ENCODE measurements around the gene LYL1. TPM values are rescaled to one million over a fixed set of nuclear protein-coding genes. Genes with fewer than 3 reads are reported as not detected.

Gene LYL1
- total and polyA plus RNA-seq, 9 of the 15 experiments (the other 6 are each of a cell fraction or from before 2014, with no cell fraction given): 1.3 to 266 (median 34.0) TPM

DNA sequence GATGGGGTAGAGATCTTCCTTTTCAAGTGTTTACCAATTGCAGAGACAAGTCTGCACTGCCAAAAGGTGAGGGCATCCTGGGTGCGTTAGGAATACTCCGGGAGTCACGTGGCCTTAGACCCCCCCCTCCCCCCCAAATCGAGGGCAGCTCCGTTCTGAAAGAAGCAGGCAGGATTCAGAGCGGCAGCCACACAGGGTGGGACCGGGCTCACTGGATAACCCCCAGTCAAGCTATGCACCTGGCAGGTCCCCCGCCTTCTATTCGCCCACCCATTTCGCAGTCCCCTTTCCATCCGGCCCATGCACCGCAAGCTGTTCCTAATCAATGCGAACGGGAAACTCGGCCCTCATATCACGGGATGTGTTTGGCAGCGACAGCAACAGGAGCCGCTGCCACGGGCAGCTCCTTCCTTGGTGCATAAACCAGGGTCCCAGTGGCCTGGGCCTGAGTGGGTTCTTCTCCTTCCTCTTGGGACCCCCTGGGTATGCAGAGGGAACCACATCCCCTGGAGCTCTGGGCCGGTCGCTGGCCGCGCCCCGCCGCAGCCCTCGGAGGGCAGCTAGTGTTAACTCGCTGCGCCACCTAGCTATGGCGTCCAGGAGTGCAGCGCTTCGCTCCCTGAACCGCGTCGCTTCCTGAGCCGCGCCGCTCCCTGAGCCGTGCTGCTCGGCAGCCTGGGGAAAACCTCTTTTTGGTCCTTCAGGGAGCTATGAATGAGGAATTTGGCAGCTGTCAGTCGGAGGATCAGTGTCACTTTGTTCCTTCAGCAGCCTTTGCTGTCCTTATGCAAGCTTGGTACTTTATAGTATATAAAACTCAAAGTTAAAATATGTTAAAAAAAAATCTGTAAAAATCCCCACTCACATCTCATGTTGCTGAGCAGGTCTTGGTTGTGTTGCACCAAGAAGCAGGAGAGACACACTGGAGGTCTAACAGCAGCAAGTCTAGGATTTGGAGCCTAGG lies 41.4 kb downstream of the LYL1 start (continued):
- TF ChIP-seq AFF4 (CRISPR knock-in tag; IDR thresholded peaks at IDR 0.05) (0 out of 2 replicates have a peak, but pooled peaks have one; percentile 39), DMBX1 (CRISPR knock-in tag; IDR thresholded peaks at IDR 0.05; ENCODE audit: borderline replicate concordance) (no peak), EP300 (IDR thresholded peaks at IDR 0.05; ENCODE audit: low read length) (no peak), TOE1 (IDR thresholded peaks at IDR 0.05; ENCODE audit: borderline replicate concordance) (peak; percentile 22; the same call in 1 of the 2 replicates), TOE1 (CRISPR knock-in tag; IDR thresholded peaks at IDR 0.05; ENCODE audit: borderline replicate concordance, low read depth) (0 out of 2 replicates have a peak, but pooled peaks have one; percentile 18), ATF1 (CRISPR knock-in tag; IDR thresholded peaks at IDR 0.05) (no peak), ATF1 (tag; IDR thresholded peaks at IDR 0.05) (peak; percentile 41; the same call in 1 of the 2 replicates), TSC22D4 (tag; IDR thresholded peaks at IDR 0.05) (no peak), RB1 (IDR thresholded peaks at IDR 0.05; ENCODE audit: low read depth) (peak; percentile 84)
- TF ChIP-seq, protein P1, sequence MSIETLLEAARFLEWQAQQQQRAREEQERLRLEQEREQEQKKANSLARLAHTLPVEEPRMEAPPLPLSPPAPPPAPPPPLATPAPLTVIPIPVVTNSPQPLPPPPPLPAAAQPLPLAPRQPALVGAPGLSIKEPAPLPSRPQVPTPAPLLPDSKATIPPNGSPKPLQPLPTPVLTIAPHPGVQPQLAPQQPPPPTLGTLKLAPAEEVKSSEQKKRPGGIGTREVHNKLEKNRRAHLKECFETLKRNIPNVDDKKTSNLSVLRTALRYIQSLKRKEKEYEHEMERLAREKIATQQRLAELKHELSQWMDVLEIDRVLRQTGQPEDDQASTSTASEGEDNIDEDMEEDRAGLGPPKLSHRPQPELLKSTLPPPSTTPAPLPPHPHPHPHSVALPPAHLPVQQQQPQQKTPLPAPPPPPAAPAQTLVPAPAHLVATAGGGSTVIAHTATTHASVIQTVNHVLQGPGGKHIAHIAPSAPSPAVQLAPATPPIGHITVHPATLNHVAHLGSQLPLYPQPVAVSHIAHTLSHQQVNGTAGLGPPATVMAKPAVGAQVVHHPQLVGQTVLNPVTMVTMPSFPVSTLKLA (conservative IDR thresholded peaks at IDR 0.05): peak in 1 of 2 experiments; percentile 50; a peak in 1 of 4 replicates
- TF ChIP-seq, protein P2, sequence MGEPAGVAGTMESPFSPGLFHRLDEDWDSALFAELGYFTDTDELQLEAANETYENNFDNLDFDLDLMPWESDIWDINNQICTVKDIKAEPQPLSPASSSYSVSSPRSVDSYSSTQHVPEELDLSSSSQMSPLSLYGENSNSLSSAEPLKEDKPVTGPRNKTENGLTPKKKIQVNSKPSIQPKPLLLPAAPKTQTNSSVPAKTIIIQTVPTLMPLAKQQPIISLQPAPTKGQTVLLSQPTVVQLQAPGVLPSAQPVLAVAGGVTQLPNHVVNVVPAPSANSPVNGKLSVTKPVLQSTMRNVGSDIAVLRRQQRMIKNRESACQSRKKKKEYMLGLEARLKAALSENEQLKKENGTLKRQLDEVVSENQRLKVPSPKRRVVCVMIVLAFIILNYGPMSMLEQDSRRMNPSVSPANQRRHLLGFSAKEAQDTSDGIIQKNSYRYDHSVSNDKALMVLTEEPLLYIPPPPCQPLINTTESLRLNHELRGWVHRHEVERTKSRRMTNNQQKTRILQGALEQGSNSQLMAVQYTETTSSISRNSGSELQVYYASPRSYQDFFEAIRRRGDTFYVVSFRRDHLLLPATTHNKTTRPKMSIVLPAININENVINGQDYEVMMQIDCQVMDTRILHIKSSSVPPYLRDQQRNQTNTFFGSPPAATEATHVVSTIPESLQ (CRISPR knock-in tag; IDR thresholded peaks at IDR 0.05): no peak
- TF ChIP-seq, protein P3, sequence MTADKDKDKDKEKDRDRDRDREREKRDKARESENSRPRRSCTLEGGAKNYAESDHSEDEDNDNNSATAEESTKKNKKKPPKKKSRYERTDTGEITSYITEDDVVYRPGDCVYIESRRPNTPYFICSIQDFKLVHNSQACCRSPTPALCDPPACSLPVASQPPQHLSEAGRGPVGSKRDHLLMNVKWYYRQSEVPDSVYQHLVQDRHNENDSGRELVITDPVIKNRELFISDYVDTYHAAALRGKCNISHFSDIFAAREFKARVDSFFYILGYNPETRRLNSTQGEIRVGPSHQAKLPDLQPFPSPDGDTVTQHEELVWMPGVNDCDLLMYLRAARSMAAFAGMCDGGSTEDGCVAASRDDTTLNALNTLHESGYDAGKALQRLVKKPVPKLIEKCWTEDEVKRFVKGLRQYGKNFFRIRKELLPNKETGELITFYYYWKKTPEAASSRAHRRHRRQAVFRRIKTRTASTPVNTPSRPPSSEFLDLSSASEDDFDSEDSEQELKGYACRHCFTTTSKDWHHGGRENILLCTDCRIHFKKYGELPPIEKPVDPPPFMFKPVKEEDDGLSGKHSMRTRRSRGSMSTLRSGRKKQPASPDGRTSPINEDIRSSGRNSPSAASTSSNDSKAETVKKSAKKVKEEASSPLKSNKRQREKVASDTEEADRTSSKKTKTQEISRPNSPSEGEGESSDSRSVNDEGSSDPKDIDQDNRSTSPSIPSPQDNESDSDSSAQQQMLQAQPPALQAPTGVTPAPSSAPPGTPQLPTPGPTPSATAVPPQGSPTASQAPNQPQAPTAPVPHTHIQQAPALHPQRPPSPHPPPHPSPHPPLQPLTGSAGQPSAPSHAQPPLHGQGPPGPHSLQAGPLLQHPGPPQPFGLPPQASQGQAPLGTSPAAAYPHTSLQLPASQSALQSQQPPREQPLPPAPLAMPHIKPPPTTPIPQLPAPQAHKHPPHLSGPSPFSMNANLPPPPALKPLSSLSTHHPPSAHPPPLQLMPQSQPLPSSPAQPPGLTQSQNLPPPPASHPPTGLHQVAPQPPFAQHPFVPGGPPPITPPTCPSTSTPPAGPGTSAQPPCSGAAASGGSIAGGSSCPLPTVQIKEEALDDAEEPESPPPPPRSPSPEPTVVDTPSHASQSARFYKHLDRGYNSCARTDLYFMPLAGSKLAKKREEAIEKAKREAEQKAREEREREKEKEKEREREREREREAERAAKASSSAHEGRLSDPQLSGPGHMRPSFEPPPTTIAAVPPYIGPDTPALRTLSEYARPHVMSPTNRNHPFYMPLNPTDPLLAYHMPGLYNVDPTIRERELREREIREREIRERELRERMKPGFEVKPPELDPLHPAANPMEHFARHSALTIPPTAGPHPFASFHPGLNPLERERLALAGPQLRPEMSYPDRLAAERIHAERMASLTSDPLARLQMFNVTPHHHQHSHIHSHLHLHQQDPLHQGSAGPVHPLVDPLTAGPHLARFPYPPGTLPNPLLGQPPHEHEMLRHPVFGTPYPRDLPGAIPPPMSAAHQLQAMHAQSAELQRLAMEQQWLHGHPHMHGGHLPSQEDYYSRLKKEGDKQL (CRISPR knock-in tag; IDR thresholded peaks at IDR 0.05; ENCODE audit: borderline replicate concordance): 0 out of 2 replicates have a peak, but pooled peaks have one; percentile 25

Data from K562 (cell line).